ENCODE measurements around the gene ADAM23.

The ADAM23 gene

GRCh38 chr2:206561962-206562361 lies 118.6 kb downstream of the ADAM23 start:
- H3K36me3 ChIP-seq (ENCODE audit: control insufficient read depth, insufficient read depth, low read length), result no peaks in the 10 kb centered on the region
- H3K4me3 ChIP-seq (ENCODE audit: low read length), result no peak overlapping the region
- no CpG with 5 or more reads among the region's 1 CpG for WGBS (ENCODE audit: insufficient coverage, insufficient read length)
- H3K27ac ChIP-seq (ENCODE audit: low read length), result no peak overlapping the region
- no peaks in the 10 kb centered on the region for H3K9me3 ChIP-seq (ENCODE audit: control insufficient read depth, insufficient read depth, low read length)
- no peaks in the 10 kb centered on the region for H3K4me1 ChIP-seq (ENCODE audit: control insufficient read depth, insufficient read depth, low read length)
- no peak for DNase-seq (ENCODE audit: low read depth, low spot score)
- no peaks in the 10 kb centered on the region for H3K27me3 ChIP-seq (ENCODE audit: control insufficient read depth, insufficient read depth, low read length)

- H3K9me3 ChIP-seq (ENCODE audit: control insufficient read depth, insufficient read depth, low read length), result no peaks in the 10 kb centered on the region
- H3K27ac ChIP-seq (ENCODE audit: low read length), result no peak overlapping the region
- H3K27me3 ChIP-seq (ENCODE audit: control insufficient read depth, insufficient read depth, low read length), result no peaks in the 10 kb centered on the region
- no peak for DNase-seq (ENCODE audit: low read depth, low spot score)
- no peaks in the 10 kb centered on the region for H3K4me1 ChIP-seq (ENCODE audit: control insufficient read depth, insufficient read depth, low read length)
- no peaks in the 10 kb centered on the region for H3K36me3 ChIP-seq (ENCODE audit: control insufficient read depth, insufficient read depth, low read length)
- WGBS (ENCODE audit: insufficient coverage, insufficient read length), result no CpG with 5 or more reads among the region's 2 CpGs
- no peak overlapping the region for H3K4me3 ChIP-seq (ENCODE audit: low read length)
Measured at GRCh38 chr2:206562375-206562774, 119.0 kb downstream of the ADAM23 start.

- Histone ChIP-seq H3K9me3 (ENCODE audit: control insufficient read depth, insufficient read depth, low read length) (no peaks in the 10 kb centered on the region), H3K4me3 (ENCODE audit: low read length) (no peak overlapping the region), H3K27me3 (ENCODE audit: control insufficient read depth, insufficient read depth, low read length) (no peaks in the 10 kb centered on the region)
Measured at GRCh38 chr2:206563374-206563773, 120.0 kb downstream of the ADAM23 start.

GRCh38 chr2:206565666-206566065 lies 122.3 kb downstream of the ADAM23 start:
- Histone ChIP-seq H3K9me3 (ENCODE audit: control insufficient read depth, insufficient read depth, low read length) (no peaks in the 10 kb centered on the region), H3K27ac (ENCODE audit: low read length) (no peak overlapping the region), H3K27me3 (ENCODE audit: control insufficient read depth, insufficient read depth, low read length) (no peaks in the 10 kb centered on the region), H3K4me1 (ENCODE audit: control insufficient read depth, insufficient read depth, low read length) (no peaks in the 10 kb centered on the region), H3K4me3 (ENCODE audit: low read length) (no peak overlapping the region), H3K36me3 (ENCODE audit: control insufficient read depth, insufficient read depth, low read length) (0 out of 2 replicates have a peak, but pooled peaks cover 2% of the 10 kb centered on the region)
- DNase-seq (ENCODE audit: low read depth, low spot score), result no peak
- no CpG with 5 or more reads among the region's 4 CpGs for WGBS (ENCODE audit: insufficient coverage, insufficient read length)

More at GRCh38 chr2:206563374-206563773, 120.0 kb downstream of the ADAM23 start:
- WGBS (ENCODE audit: insufficient coverage, insufficient read length), result no CpG with 5 or more reads among the region's 2 CpGs
- Histone ChIP-seq H3K27ac (ENCODE audit: low read length) (no peak overlapping the region), H3K4me1 (ENCODE audit: control insufficient read depth, insufficient read depth, low read length) (no peaks in the 10 kb centered on the region), H3K36me3 (ENCODE audit: control insufficient read depth, insufficient read depth, low read length) (no peaks in the 10 kb centered on the region)
- DNase-seq (ENCODE audit: low read depth, low spot score), result no peak

DNA sequence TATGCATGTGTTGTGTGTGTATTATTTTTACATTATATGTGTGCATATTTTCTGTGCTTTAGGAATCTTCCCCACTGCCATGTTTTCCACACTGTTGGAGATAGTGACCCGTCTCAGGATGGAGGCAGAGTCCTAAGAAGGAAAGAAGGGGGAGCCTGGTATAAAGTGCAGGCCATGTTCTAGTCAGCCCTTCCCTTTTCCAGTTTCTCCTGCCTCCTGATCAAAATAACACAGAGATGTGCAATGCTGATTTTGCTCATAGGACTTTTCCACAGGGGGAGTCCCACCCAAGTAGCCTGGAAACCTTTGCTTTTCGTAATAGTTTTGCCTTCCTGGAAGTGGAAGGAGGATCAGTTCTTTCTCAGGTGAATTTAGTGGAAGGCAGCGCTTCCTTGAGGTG lies 126.1 kb downstream of the ADAM23 start:
- Histone ChIP-seq H3K4me1 (ENCODE audit: control insufficient read depth, insufficient read depth, low read length) (no peaks in the 10 kb centered on the region), H3K4me3 (ENCODE audit: low read length) (no peak overlapping the region), H3K27me3 (ENCODE audit: control insufficient read depth, insufficient read depth, low read length) (no peaks in the 10 kb centered on the region), H3K36me3 (ENCODE audit: control insufficient read depth, insufficient read depth, low read length) (0 out of 2 replicates have a peak, but pooled peaks cover 2% of the 10 kb centered on the region), H3K9me3 (ENCODE audit: control insufficient read depth, insufficient read depth, low read length) (no peaks in the 10 kb centered on the region), H3K27ac (ENCODE audit: low read length) (no peak overlapping the region)
- DNase-seq (ENCODE audit: low read depth, low spot score), result no peak
- WGBS (ENCODE audit: insufficient coverage, insufficient read length), result no CpG with 5 or more reads among the region's 3 CpGs

- no peaks in the 10 kb centered on the region for H3K27me3 ChIP-seq (ENCODE audit: control insufficient read depth, insufficient read depth, low read length)
- no peak for DNase-seq (ENCODE audit: low read depth, low spot score)
- no peaks in the 10 kb centered on the region for H3K4me1 ChIP-seq (ENCODE audit: control insufficient read depth, insufficient read depth, low read length)
- 0 out of 2 replicates have a peak, but pooled peaks cover 2% of the 10 kb centered on the region for H3K36me3 ChIP-seq (ENCODE audit: control insufficient read depth, insufficient read depth, low read length)
- no peak overlapping the region for H3K4me3 ChIP-seq (ENCODE audit: low read length)
- H3K9me3 ChIP-seq (ENCODE audit: control insufficient read depth, insufficient read depth, low read length), result no peaks in the 10 kb centered on the region
- H3K27ac ChIP-seq (ENCODE audit: low read length), result no peak overlapping the region
Measured at GRCh38 chr2:206570199-206570598, 126.9 kb downstream of the ADAM23 start.

DNA sequence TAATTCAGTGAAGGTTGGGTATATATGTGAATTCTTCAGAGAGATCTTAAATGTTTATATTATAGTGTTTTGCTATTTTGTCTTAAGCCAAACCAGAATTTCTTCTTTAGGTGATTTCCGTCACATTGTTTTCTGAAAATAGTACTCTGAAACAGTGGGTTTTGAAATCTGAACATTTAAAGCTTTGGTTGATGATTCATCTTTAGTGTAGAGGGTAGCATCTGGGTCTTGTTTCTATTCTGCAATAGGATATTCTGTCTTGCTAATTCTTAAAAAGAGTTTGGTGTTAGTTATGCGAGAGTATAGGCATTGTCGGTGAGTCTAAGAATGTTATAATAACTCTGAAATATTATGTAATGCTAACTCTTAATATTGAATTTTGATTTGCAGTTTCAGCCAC lies 129.4 kb downstream of the ADAM23 start:
- H3K36me3 ChIP-seq (ENCODE audit: control insufficient read depth, insufficient read depth, low read length), result 0 out of 2 replicates have a peak, but pooled peaks cover 2% of the 10 kb centered on the region
- H3K27ac ChIP-seq (ENCODE audit: low read length), result no peak overlapping the region
- H3K9me3 ChIP-seq (ENCODE audit: control insufficient read depth, insufficient read depth, low read length), result no peaks in the 10 kb centered on the region
- 100% methylated on average over 2 of the region's 3 CpGs for WGBS (ENCODE audit: insufficient coverage, insufficient read length)
- no peaks in the 10 kb centered on the region for H3K27me3 ChIP-seq (ENCODE audit: control insufficient read depth, insufficient read depth, low read length)
- DNase-seq (ENCODE audit: low read depth, low spot score), result no peak
- no peaks in the 10 kb centered on the region for H3K4me1 ChIP-seq (ENCODE audit: control insufficient read depth, insufficient read depth, low read length)
- no peak overlapping the region for H3K4me3 ChIP-seq (ENCODE audit: low read length)

DNA sequence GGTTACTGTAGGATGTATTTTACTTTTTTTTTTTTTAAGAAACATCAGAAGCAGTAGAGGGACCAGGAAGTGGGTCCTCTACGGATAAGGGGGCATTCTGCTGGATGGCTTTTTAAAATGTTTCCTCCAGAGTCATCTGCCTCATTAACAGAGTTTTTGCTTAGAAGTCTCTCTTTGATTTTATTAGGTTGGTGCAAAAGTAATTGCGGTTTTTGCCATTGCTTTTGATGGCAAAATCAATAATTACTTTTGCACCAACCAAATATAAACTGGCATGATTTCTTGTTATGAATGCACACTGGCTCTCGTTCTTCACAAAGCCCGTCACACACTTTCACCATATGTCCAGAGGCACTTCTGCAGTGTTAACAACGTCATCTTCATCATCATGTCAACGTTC lies 130.5 kb downstream of the ADAM23 start:
- H3K4me1 ChIP-seq (ENCODE audit: control insufficient read depth, insufficient read depth, low read length), result no peaks in the 10 kb centered on the region

GRCh38 chr2:206584323-206585116 lies 141.2 kb downstream of the ADAM23 start:
- Histone ChIP-seq H3K36me3 (ENCODE audit: control insufficient read depth, insufficient read depth, low read length) (no peaks in the 10 kb centered on the region), H3K4me3 (ENCODE audit: low read length) (no peak overlapping the region), H3K4me1 (ENCODE audit: control insufficient read depth, insufficient read depth, low read length) (no peaks in the 10 kb centered on the region), H3K9me3 (ENCODE audit: control insufficient read depth, insufficient read depth, low read length) (no peaks in the 10 kb centered on the region), H3K27ac (ENCODE audit: low read length) (no peak overlapping the region), H3K27me3 (ENCODE audit: control insufficient read depth, insufficient read depth, low read length) (no peaks in the 10 kb centered on the region)
- WGBS (ENCODE audit: insufficient coverage, insufficient read length), result no CpG with 5 or more reads among the region's 11 CpGs
- DNase-seq (ENCODE audit: low read depth, low spot score), result no peak

More for the DNA sequence above, 130.5 kb downstream of the ADAM23 start:
- Histone ChIP-seq H3K4me3 (ENCODE audit: low read length) (no peak overlapping the region), H3K27ac (ENCODE audit: low read length) (no peak overlapping the region), H3K27me3 (ENCODE audit: control insufficient read depth, insufficient read depth, low read length) (no peaks in the 10 kb centered on the region), H3K36me3 (ENCODE audit: control insufficient read depth, insufficient read depth, low read length) (0 out of 2 replicates have a peak, but pooled peaks cover 2% of the 10 kb centered on the region), H3K9me3 (ENCODE audit: control insufficient read depth, insufficient read depth, low read length) (no peaks in the 10 kb centered on the region)
- WGBS (ENCODE audit: insufficient coverage, insufficient read length), result no CpG with 5 or more reads among the region's 6 CpGs
- no peak for DNase-seq (ENCODE audit: low read depth, low spot score)

DNA sequence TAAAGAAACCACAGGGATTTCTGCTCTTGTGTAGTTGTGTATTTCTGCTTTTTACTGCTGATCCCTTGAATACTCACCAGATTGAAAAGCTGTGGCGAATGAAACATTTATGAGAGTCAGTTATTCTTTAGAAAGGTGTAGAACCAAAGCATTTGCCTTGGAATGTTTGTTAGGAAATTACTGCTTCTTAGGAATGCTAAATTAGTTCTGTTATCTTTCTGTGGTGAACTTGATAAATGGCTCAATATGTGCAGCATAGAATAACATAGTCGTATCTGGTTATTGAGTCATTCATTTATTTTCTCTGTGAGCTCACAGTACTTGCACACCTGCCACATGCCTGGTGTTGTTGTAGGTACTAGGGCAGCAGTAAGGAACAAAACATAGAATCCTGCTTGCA lies 142.0 kb downstream of the ADAM23 start:
- no CpG with 5 or more reads among the region's 2 CpGs for WGBS (ENCODE audit: insufficient coverage, insufficient read length)
- H3K4me1 ChIP-seq (ENCODE audit: control insufficient read depth, insufficient read depth, low read length), result no peaks in the 10 kb centered on the region

DNA sequence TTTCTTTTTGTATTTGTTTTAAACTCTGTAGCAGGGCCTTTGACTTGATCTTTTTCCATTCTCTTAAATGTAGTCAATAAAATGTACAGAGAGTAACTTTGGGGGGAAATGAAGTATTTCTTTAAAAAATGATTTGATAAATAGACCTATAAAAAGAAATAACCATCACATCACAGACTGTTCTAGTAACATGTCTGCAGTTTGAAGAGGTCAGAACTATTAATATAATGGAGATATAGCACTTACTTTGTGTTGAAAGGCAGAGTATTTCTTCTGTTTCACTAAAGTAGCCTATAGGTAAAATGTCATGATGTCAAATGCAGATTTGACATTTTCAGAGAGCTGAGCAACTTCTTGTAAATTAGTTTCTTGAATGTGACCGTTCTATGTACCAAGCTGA lies 143.3 kb downstream of the ADAM23 start:
- no CpG with 5 or more reads among the region's 1 CpG for WGBS (ENCODE audit: insufficient coverage, insufficient read length)
- no peak for DNase-seq (ENCODE audit: low read depth, low spot score)
- Histone ChIP-seq H3K27ac (ENCODE audit: low read length) (no peak overlapping the region), H3K4me1 (ENCODE audit: control insufficient read depth, insufficient read depth, low read length) (no peaks in the 10 kb centered on the region), H3K36me3 (ENCODE audit: control insufficient read depth, insufficient read depth, low read length) (no peaks in the 10 kb centered on the region), H3K9me3 (ENCODE audit: control insufficient read depth, insufficient read depth, low read length) (no peaks in the 10 kb centered on the region), H3K4me3 (ENCODE audit: low read length) (no peak overlapping the region), H3K27me3 (ENCODE audit: control insufficient read depth, insufficient read depth, low read length) (no peaks in the 10 kb centered on the region)

More for the DNA sequence above, 142.0 kb downstream of the ADAM23 start:
- no peaks in the 10 kb centered on the region for H3K27me3 ChIP-seq (ENCODE audit: control insufficient read depth, insufficient read depth, low read length)
- H3K9me3 ChIP-seq (ENCODE audit: control insufficient read depth, insufficient read depth, low read length), result no peaks in the 10 kb centered on the region
- no peak overlapping the region for H3K27ac ChIP-seq (ENCODE audit: low read length)
- no peak overlapping the region for H3K4me3 ChIP-seq (ENCODE audit: low read length)
- DNase-seq (ENCODE audit: low read depth, low spot score), result no peak
- no peaks in the 10 kb centered on the region for H3K36me3 ChIP-seq (ENCODE audit: control insufficient read depth, insufficient read depth, low read length)

Data from iPS DF 6.9 (cell line).